Upper lobe of right lung (tissue), 1 donor: ENCODE results near the gene TRMT112. TPM values are rescaled to one million over a fixed set of nuclear protein-coding genes. Genes with fewer than 3 reads are reported as not detected.
A peak's percentile ranks its signal among the peaks of the same experiment; 100 is the strongest.

ENCODE experiments used
- ATAC-seq: fragments of 200-7000 bp; cut with Tn5 transposase; one replicate; pipeline ENCODE4 v1.9.1; 2020; ENCODE audit warnings: mild to moderate bottlenecking, moderate library complexity
- DNase-seq: peaks from one replicate; pipeline ENCODE4 v3.0.0-alpha.2; 2020
- H3K27ac ChIP-seq: fragments of 200-600 bp; one replicate; pipeline ENCODE4 v1.8.0; 2022
- H3K27me3 ChIP-seq: fragments of 200-600 bp; one replicate; pipeline ENCODE4 v1.8.0; 2022; ENCODE audit warnings: mild to moderate bottlenecking
- H3K36me3 ChIP-seq: fragments of 200-600 bp; one replicate; pipeline ENCODE4 v1.8.0; 2022
- H3K4me1 ChIP-seq: fragments of 200-600 bp; one replicate; pipeline ENCODE4 v1.8.0; 2022
- H3K4me3 ChIP-seq: fragments of 200-600 bp; one replicate; pipeline ENCODE4 v1.8.0; 2022; ENCODE audit warnings: mild to moderate bottlenecking
- H3K9me3 ChIP-seq: fragments of 200-600 bp; one replicate; pipeline ENCODE4 v1.8.0; 2022
- CTCF ChIP-seq: fragments of 200-600 bp; IDR thresholded peaks from one replicate; pipeline ENCODE4 v1.8.0; 2022; ENCODE audit warnings: antibody characterized with exemption
- intact Hi-C: fragments of 100-400 bp; cut with DNase I; formaldehyde crosslinking; loops from one replicate; pipeline ENCODE4 v1.11.0; 2022
- total RNA-seq: library from RNA; stranded (reverse); fragmentation: NEBNext Ultra II Directional; extraction: Animal tissue kit (Norgen Biotek cat#: 25700); gene quantifications from one replicate; pipeline ENCODE4 v1.2.1, GENCODE V29; 2021
- donor health status: DM: no; HTN: yes; CAD: no; lungs with severe emphysema.

TRMT112 gene
- total RNA-seq, 1 donor from 2014 or later: 168 TPM

GRCh38 chr11:64296830-64297698, 20.3 kb downstream of the TRMT112 start:
- ATAC-seq: no peak
- intact Hi-C loops: no loop called here

DNA sequence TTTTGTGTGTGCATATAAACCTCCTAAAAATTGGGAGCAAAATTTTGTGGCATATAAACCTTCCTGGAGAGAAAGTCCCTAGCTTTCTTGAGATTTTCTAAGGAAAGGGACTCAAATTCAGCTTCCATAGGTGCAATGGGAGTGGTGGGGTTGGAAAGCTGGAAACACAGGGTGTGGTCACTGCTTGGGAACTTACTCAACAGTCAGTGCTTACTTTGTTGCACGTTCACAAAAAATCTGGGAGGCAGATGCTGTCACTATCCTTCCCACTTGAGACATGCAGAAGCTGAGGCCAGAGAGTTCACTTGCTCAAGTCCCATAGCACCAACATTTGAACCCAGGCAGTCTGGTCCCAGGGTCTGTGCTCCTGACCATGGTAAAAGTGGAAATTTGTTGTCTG, 21.1 kb downstream of the TRMT112 start:
- Histone ChIP-seq H3K4me3 (no peak overlapping the region), H3K27me3 (peaks cover 81% of the 10 kb centered on the region), H3K4me1 (peaks cover 19% of the 10 kb centered on the region), H3K9me3 (no peaks in the 10 kb centered on the region), H3K36me3 (no peaks in the 10 kb centered on the region), H3K27ac (no peak overlapping the region)
- ATAC-seq (no peak), DNase-seq (no peak)
- intact Hi-C loops: no loop called here
- no peak for TF ChIP-seq CTCF

More at GRCh38 chr11:64296830-64297698, 20.3 kb downstream of the TRMT112 start:
- no peaks in the 10 kb centered on the region for H3K36me3 ChIP-seq
- TF ChIP-seq CTCF: no peak
- H3K9me3 ChIP-seq: no peaks in the 10 kb centered on the region
- no peak for DNase-seq
- H3K27ac ChIP-seq: no peak overlapping the region
- H3K27me3 ChIP-seq: peaks cover 73% of the 10 kb centered on the region
- peaks cover 19% of the 10 kb centered on the region for H3K4me1 ChIP-seq
- no peak overlapping the region for H3K4me3 ChIP-seq

- no peak for DNase-seq
- Histone ChIP-seq H3K27ac (no peak overlapping the region), H3K27me3 (peaks cover 85% of the 10 kb centered on the region), H3K36me3 (no peaks in the 10 kb centered on the region), H3K4me3 (no peak overlapping the region), H3K4me1 (peaks cover 19% of the 10 kb centered on the region), H3K9me3 (no peaks in the 10 kb centered on the region)
- intact Hi-C loops: no loop called here
- ATAC-seq: no peak
- no peak for TF ChIP-seq CTCF
Observed at GRCh38 chr11:64295760-64296159, 21.6 kb downstream of the TRMT112 start.

GRCh38 chr11:64294774-64295173, 22.6 kb downstream of the TRMT112 start:
- DNase-seq (no peak), ATAC-seq (no peak)
- Histone ChIP-seq H3K4me1 (peaks cover 9% of the 10 kb centered on the region), H3K9me3 (no peaks in the 10 kb centered on the region), H3K27ac (no peak overlapping the region), H3K4me3 (no peak overlapping the region), H3K27me3 (peaks cover 79% of the 10 kb centered on the region), H3K36me3 (no peaks in the 10 kb centered on the region)
- TF ChIP-seq CTCF: no peak
- intact Hi-C loops: no loop called here

- Histone ChIP-seq H3K27me3 (peaks cover 59% of the 10 kb centered on the region), H3K4me1 (no peaks in the 10 kb centered on the region), H3K36me3 (no peaks in the 10 kb centered on the region), H3K27ac (no peak overlapping the region), H3K9me3 (no peaks in the 10 kb centered on the region), H3K4me3 (peak overlapping the region; percentile 36)
- no peak for DNase-seq
- no peak for TF ChIP-seq CTCF
- intact Hi-C loops: no loop called here
- peak; percentile 3 for ATAC-seq
Observed at GRCh38 chr11:64292460-64293254, 24.7 kb downstream of the TRMT112 start.
